Keratinocyte (primary cell): Measurements from ENCODE around the gene MVB12B. TPM values are rescaled to one million over a fixed set of nuclear protein-coding genes. Genes with fewer than 3 reads are reported as not detected.

Experiments used
- DNase-seq: peaks from one replicate; pipeline ENCODE4 v3.0.0-alpha.2; 2011; ENCODE audit warnings: low read depth, missing footprints, low spot score
- FAIRE-seq: peaks from 2 replicates; lab custom pipeline; 2011; peaks lifted over from hg19 to GRCh38; lab: Jason Lieb, UNC
- H2AFZ ChIP-seq: 2 replicates; pipeline ENCODE4 v1.6.0; 2012; ENCODE audit warnings: low read length, control low read depth, inconsistent platforms; ENCODE audit not compliant: control insufficient read depth
- H3K27ac ChIP-seq: 2 replicates; pipeline ENCODE4 v1.5.1; 2011; ENCODE audit warnings: low read length; ENCODE audit not compliant: control insufficient read depth, insufficient read depth
- H3K27me3 ChIP-seq: 3 replicates; pipeline ENCODE4 v1.6.0; 2011; ENCODE audit warnings: low read length; ENCODE audit not compliant: control insufficient read depth, insufficient read depth; ENCODE audit errors: extremely low read depth
- H3K36me3 ChIP-seq, 2 experiments: 2 replicates in 1 of 2; 3 replicates in 1 of 2; pipeline ENCODE4 v1.5.1; 2011; ENCODE audit warnings: low read length in 2 of 2, mild to moderate bottlenecking in 1 of 2; ENCODE audit not compliant: control insufficient read depth in 2 of 2, insufficient read depth in 2 of 2; ENCODE audit errors: extremely low read depth in 1 of 2
- H3K4me1 ChIP-seq: 3 replicates; pipeline ENCODE4 v1.5.1; 2011; ENCODE audit warnings: low read length; ENCODE audit not compliant: control insufficient read depth, insufficient read depth; ENCODE audit errors: extremely low read depth
- H3K4me2 ChIP-seq: 3 replicates; pipeline ENCODE4 v1.6.0; 2011; ENCODE audit warnings: low read depth, low read length; ENCODE audit not compliant: control insufficient read depth, insufficient read depth; ENCODE audit errors: extremely low read depth
- H3K4me3 ChIP-seq, 3 experiments: fragments of 200-600 bp in 1 of 3; sonication (generic) in 1 of 3; 2 replicates in 2 of 3; 3 replicates in 1 of 3; pipeline ENCODE4 v1.5.1; 2011 to 2016; ENCODE audit warnings: low read length in 3 of 3, mild to moderate bottlenecking in 3 of 3, control low read depth in 2 of 3, inconsistent platforms in 1 of 3, low read depth in 1 of 3, mixed read lengths in 1 of 3, mixed run types in 1 of 3, moderate library complexity in 1 of 3; ENCODE audit not compliant: control insufficient read depth in 2 of 3, insufficient read depth in 2 of 3; ENCODE audit errors: extremely low read depth in 1 of 3
- H3K79me2 ChIP-seq: 2 replicates; pipeline ENCODE4 v1.6.0; 2012; ENCODE audit warnings: low read length; ENCODE audit not compliant: control insufficient read depth, insufficient read depth
- H3K9ac ChIP-seq: 3 replicates; pipeline ENCODE4 v1.6.0; 2011; ENCODE audit warnings: low read length; ENCODE audit not compliant: control insufficient read depth, insufficient read depth; ENCODE audit errors: extremely low read depth
- H3K9me1 ChIP-seq: 3 replicates; pipeline ENCODE4 v1.6.0; 2011; ENCODE audit warnings: low read length; ENCODE audit not compliant: control insufficient read depth, insufficient read depth; ENCODE audit errors: extremely low read depth
- H3K9me3 ChIP-seq: 2 replicates; pipeline ENCODE4 v1.5.1; 2012; ENCODE audit warnings: low read depth, low read length; ENCODE audit not compliant: control insufficient read depth
- H4K20me1 ChIP-seq: 3 replicates; pipeline ENCODE4 v1.6.0; 2011; ENCODE audit warnings: low read length; ENCODE audit not compliant: control insufficient read depth, insufficient read depth; ENCODE audit errors: extremely low read depth
- CTCF ChIP-seq, 3 experiments: IDR thresholded peaks in 1 of 3; conservative IDR thresholded peaks in 1 of 3; optimal IDR thresholded peaks in 1 of 3; 2 replicates in 2 of 3; 3 replicates in 1 of 3; pipeline versions ENCODE3 to v1.5.1; 2011; ENCODE audit warnings: low read length in 3 of 3, mild to moderate bottlenecking in 3 of 3, moderate library complexity in 2 of 3, control low read depth in 1 of 3, inconsistent platforms in 1 of 3; ENCODE audit not compliant: insufficient read depth in 2 of 3; ENCODE audit errors: extremely low read depth in 1 of 3
- EZH2 ChIP-seq: IDR thresholded peaks from one replicate; pipeline ENCODE4 v1.6.1; 2012; ENCODE audit warnings: inconsistent platforms, mild to moderate bottlenecking, low read length, moderate library complexity
- dilution Hi-C: fragments of 300-500 bp; cut with MboI; formaldehyde crosslinking; loops from one replicate; pipeline ENCODE4 v1.7.0; 2020; ENCODE audit warnings: low sequenced_read_pairs; ENCODE audit not compliant: extremely low pct_ligation_motif_present
- polyA plus RNA-seq, 5 experiments: library from polyadenylated mRNA; depleted of rRNA in 3 of 5; stranded (reverse) in 3 of 5; stranded (forward) in 1 of 5; unstranded in 1 of 5; fragments of >200 nt; gene quantifications; 1 replicate in 1 of 5; 2 replicates in 3 of 5; 3 replicates in 1 of 5; pipeline versions ENCODE4 v1.2.1 to v1.2.3, GENCODE V29; 2011 to 2012; ENCODE audit warnings: missing spikeins in 2 of 5, low read depth in 1 of 5, low replicate concordance in 1 of 5

The MVB12B gene
- polyA plus RNA-seq, 1 donor (not counting 4 experiments of a cell fraction or from before 2014, with no cell fraction given), result 1.2 TPM

DNA sequence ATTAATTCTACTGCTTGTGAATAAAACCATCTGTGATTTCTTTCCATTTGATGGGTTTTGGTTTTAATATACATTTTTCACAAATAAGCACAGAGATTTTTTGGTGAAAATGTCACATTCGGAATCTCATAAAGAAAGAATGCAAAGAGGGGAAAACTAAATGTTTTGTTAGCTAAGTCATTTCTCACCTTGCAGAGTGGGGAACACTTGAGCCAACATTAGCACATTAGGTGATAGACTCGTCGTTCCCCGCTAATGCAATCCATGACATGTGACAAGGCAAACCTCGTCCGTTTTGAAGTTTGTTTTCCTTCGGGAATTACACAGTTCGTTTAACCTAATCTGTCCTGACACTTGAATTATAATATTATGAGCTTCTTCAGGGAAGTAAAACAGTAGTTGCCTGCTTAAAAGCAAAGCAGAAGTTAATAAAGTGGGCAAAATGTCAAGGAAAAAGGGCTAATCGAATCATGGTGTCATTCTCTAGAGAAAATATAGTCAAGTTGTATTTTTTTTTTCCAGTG is 191.3 kb downstream of the MVB12B start:
- dilution Hi-C loops, result no loop called here
- H3K27me3 ChIP-seq, result peaks cover 10% of the 10 kb centered on the region
- H3K27ac ChIP-seq, result no peak overlapping the region

DNA sequence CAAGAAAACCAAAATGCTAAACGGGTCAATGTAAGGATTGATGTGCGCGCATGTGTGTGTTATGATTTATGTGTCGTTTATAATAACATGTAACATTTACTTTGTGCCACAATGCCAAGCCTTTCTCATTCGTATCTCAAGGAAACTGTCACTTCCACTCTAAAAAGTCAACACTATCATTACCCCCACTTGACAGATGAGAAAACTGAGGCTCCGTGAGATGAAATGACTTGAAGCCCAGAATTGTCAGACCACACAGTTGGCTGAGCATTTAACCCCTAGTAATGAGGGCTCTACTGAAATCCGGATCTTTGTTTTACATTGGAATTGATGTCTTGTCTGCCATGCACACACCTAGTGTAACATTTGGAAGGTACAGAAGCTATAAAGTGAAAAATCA is 192.1 kb downstream of the MVB12B start:
- Histone ChIP-seq H4K20me1 (no peaks in the 10 kb centered on the region), H3K4me1 (peaks cover 16% of the 10 kb centered on the region), H3K9me3 (no peaks in the 10 kb centered on the region), H3K27me3 (peaks cover 16% of the 10 kb centered on the region), H3K36me3 (no peaks in the 10 kb centered on the region), H3K9ac (no peak overlapping the region), H3K4me3 (no peak overlapping the region), H3K27ac (no peak overlapping the region), H2AFZ (no peak overlapping the region), H3K9me1 (no peaks in the 10 kb centered on the region), H3K4me2 (no peak overlapping the region), H3K79me2 (no peaks in the 10 kb centered on the region)
- dilution Hi-C loops, result no loop called here
- TF ChIP-seq CTCF (optimal IDR thresholded peaks at IDR 0.05 in 1 of 3, IDR thresholded peaks at IDR 0.05 in 1 of 3, conservative IDR thresholded peaks at IDR 0.05 in 1 of 3; ENCODE audit: extremely low read depth in 1 of 3, insufficient read depth in 2 of 3, low read length in 3 of 3) (no peak), EZH2 (no peak)
- FAIRE-seq (no peak), DNase-seq (no peak)

More for the DNA sequence above, 191.3 kb downstream of the MVB12B start:
- peak overlapping the region; percentile 90 for H3K4me2 ChIP-seq
- no peak overlapping the region for H3K4me3 ChIP-seq
- no peaks in the 10 kb centered on the region for H4K20me1 ChIP-seq
- FAIRE-seq, result no peak
- no peak overlapping the region for H3K9ac ChIP-seq
- no peak for TF ChIP-seq EZH2
- no peak for TF ChIP-seq CTCF (optimal IDR thresholded peaks at IDR 0.05 in 1 of 3, IDR thresholded peaks at IDR 0.05 in 1 of 3, conservative IDR thresholded peaks at IDR 0.05 in 1 of 3; ENCODE audit: extremely low read depth in 1 of 3, insufficient read depth in 2 of 3, low read length in 3 of 3)
- no peaks in the 10 kb centered on the region for H3K79me2 ChIP-seq
- DNase-seq, result no peak
- H3K9me3 ChIP-seq, result no peaks in the 10 kb centered on the region
- no peak overlapping the region for H2AFZ ChIP-seq
- H3K4me1 ChIP-seq, result peaks cover 23% of the 10 kb centered on the region
- H3K9me1 ChIP-seq, result no peaks in the 10 kb centered on the region
- H3K36me3 ChIP-seq, result no peaks in the 10 kb centered on the region
